VCaP (cell line): ENCODE data around the gene MCF2L.
"Not testable (repeated sequence)": the region's sequence is repeated elsewhere in the genome, so short reads cannot be mapped to it uniquely, and the experiment has no call there.

Experiments used
- H3K27ac ChIP-seq: fragments of 450-650 bp; 2 replicates; pipeline ENCODE4 v1.5.1; 2017
- CTCF ChIP-seq: fragments of 450-650 bp; conservative IDR thresholded peaks from 2 replicates; pipeline ENCODE4 v1.5.1; 2017; ENCODE audit warnings: mild to moderate bottlenecking, moderate library complexity

Gene MCF2L

GRCh38 chr13:112938680-112939079, 30.3 kb upstream of the MCF2L start:
- no peak for TF ChIP-seq CTCF
- no peak overlapping the region for H3K27ac ChIP-seq

- H3K27ac ChIP-seq = no peak overlapping the region
- no peak for TF ChIP-seq CTCF
Measured at GRCh38 chr13:112940236-112940635, 28.8 kb upstream of the MCF2L start.

GRCh38 chr13:112941349-112941748, 27.7 kb upstream of the MCF2L start:
- no peak for TF ChIP-seq CTCF
- H3K27ac ChIP-seq = no peak overlapping the region

- not testable (repeated sequence) for H3K27ac ChIP-seq
Measured at GRCh38 chr13:112941765-112942164, 27.2 kb upstream of the MCF2L start.

GRCh38 chr13:112942689-112943308, 26.2 kb upstream of the MCF2L start:
- H3K27ac ChIP-seq = peak overlapping the region; percentile 57
- peak; percentile 77 for TF ChIP-seq CTCF

GRCh38 chr13:112943309-112944125, 25.5 kb upstream of the MCF2L start:
- TF ChIP-seq CTCF = no peak

GRCh38 chr13:112947796-112948195, 21.2 kb upstream of the MCF2L start:
- TF ChIP-seq CTCF = no peak

More at GRCh38 chr13:112943309-112944125, 25.5 kb upstream of the MCF2L start:
- peak overlapping the region; percentile 57 for H3K27ac ChIP-seq

More at GRCh38 chr13:112947796-112948195, 21.2 kb upstream of the MCF2L start:
- no peak overlapping the region for H3K27ac ChIP-seq
